ENCODE measurements around the gene CEP112.

DNA sequence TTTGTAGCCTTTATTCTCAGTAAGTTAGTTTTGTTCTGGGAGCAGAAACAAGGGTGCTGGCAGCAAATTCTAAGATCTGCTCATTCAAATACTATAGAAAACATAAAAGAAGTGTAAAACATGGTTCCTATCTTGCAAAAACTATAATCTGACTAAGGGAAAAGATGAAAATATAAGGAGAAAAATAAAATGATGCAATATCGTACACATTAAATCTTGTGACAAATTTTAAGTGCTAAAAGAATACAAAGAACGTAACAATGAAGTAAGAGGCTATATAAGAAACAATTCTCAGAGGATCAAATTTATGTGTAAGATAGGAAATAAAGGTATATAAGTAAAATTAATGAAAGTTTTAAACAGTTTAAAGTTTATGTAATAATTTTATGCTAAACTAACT is 224.6 kb downstream of the CEP112 start:
- TF ChIP-seq POLR2A (IDR thresholded peaks at IDR 0.05; ENCODE audit: low read depth, low read length): no peak
- no peak for TF ChIP-seq POLR2AphosphoS5 (IDR thresholded peaks at IDR 0.05; ENCODE audit: low read depth, low read length)
- no peak for TF ChIP-seq TAF1 (IDR thresholded peaks at IDR 0.05; ENCODE audit: low read depth, low read length)
- no peak for TF ChIP-seq SPI1 (IDR thresholded peaks at IDR 0.05; ENCODE audit: low read depth, low read length)
- no peak for TF ChIP-seq POU2F2 (IDR thresholded peaks at IDR 0.05; ENCODE audit: low read depth, low read length)

Measured in GM12891 (cell line).